SW 1271 (cell line): ENCODE data around the gene FTO.

ENCODE experiments used
- DNase-seq, 2 experiments: peaks; one replicate each; lab custom pipeline; 2025; lab: John Stamatoyannopoulos, UW

Gene FTO

DNA sequence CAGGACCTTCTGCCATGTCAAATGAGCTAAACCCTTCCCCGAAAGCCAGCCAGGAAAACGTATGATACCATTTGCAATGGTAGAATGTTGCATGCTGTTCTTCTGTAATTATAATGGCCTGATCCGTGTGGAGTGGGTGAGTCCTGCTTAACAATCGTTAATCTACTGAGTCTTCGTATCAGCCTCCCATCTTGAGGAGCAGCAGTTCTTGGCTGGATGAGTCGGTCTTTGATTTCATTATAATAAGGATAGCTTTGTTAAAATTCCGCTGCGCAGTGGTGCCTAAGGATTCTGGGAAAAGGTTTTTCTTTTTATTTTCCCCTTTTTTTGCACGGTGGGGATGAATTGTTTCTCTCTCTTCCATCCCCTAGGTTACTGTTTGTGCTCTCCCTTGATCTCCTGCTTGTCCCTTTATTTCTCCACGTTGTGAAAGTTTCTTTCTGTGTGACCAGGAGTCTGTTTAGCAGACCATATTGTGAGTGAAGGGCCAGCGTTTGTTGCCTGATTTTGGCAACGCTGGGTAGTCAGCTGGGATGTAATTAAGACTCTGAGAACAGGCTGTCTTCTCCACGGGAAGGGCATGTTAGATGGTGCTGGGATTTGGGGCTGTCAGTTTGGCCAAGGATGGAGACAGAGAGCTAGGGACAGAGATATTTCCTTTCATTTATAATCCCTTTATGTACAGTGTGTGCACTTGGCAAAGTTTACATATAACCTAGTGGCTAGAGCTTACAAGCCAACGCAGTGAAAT lies 263.0 kb downstream of the FTO start:
- DNase-seq, result no peak

DNA sequence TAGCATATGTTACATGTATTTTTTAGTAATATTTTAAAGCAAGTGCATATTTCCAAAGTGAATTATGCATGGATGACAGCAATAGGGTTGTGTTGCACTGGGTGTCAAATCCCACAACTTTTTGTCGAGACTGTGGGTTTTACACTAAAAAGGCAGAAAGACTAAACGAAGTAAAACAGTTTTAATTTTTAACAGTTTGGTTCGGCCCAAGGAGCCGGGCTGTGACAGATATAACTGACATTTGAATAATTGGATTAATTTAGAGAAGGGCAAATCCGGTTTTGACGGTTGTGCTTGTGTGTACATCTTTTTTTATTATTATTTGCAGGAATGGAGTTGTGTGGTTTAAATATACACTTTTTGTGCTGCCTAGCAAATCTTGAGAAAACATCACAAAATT lies 263.6 kb downstream of the FTO start:
- DNase-seq, result no peak

DNA sequence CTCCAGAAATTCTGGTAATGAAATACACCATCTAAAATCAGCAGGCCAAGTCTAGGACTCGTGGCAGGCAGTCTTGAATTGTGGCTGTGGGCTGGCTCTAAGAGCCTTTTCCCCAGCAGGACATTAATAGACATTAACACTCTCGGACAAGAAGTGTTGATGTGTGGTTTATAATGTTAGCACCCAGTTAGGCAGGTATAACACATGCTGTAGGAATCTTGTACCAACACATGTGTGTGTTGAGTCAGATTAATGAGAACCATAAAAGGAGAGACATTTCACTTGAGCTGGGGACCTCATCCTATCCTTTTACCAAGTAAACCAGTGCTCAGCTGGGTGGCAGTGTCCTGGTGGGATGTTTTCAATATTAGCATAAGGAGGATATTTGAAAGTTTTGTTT lies 264.5 kb downstream of the FTO start:
- DNase-seq, result no peak

DNA sequence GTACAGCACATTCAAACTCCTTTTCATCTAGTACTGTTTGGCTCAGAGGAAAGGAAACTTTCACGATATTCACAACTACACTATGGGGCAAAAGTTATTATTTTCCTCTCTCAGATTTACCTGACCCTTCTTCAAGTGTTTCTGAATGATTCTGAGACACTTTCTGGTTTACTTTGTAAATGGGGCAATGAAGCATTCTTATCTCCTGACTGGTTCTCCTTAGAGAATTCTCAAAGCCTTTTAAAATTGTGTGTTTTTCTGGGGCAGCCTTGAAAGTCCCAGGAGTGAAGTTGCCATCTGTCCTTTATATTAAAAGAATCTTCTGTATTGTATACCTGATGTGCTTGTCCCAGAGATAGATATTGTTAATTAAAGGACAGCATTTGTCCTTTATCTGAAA lies 264.9 kb downstream of the FTO start:
- DNase-seq, result no peak

- DNase-seq, result no peak
Measured at GRCh38 chr16:53971616-53972015, 267.7 kb downstream of the FTO start.

GRCh38 chr16:53973021-53973420 lies 269.1 kb downstream of the FTO start:
- DNase-seq, result no peak

DNA sequence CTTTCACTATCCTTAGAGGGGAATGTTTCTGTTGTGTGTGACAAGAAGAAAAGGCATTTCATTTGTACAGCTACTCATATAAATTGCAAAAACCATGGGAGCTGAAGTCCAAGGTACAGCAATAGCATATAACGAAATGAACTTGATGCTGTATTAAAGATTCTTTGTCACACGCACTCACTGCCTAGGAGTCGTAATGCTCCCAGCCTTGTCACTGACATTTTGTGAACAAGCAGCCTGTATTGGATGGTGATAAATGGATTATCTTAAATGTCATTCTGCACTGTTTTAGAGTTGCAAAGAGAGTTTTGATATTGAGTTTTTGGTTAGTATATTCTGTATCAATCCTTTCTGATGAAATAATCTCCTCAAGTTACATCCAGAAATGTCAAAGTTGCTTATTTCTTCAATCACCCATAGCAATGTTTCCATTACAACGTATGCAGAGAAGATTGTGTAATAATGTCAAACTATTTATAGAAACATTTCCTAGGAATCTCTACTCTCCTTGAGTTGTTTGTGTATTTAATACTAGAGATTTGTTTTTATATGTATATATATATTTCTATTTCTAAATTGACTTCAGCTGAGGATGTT lies 270.6 kb downstream of the FTO start:
- DNase-seq, result no peak

- DNase-seq, result no peak
Measured at GRCh38 chr16:53980675-53981074, 276.7 kb downstream of the FTO start.

DNA sequence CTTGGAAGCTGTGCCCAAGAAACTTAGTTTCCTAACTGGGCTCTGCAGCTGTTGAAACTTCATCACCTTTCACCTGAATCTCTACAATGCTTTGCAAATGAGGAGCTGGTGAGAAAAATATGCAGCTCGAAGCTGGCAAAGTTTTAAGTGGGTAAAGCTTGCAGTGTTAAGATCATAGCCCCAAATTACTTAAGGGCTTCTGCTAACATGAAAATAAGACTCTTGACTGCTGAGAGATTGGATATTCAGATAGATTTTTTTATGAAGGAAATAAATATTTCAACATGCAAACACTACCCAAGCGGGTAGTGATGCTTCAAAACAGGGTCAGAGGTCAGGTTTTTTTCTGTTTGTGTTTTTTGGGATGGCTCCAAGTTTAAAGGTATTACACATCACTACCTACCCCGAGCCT lies 278.7 kb downstream of the FTO start:
- DNase-seq, result no peak

- no peak for DNase-seq
Measured at GRCh38 chr16:53984936-53985335, 281.0 kb downstream of the FTO start.

GRCh38 chr16:53985861-53986260 lies 281.9 kb downstream of the FTO start:
- DNase-seq, result no peak

GRCh38 chr16:53986793-53987192 lies 282.8 kb downstream of the FTO start:
- DNase-seq, result no peak

DNA sequence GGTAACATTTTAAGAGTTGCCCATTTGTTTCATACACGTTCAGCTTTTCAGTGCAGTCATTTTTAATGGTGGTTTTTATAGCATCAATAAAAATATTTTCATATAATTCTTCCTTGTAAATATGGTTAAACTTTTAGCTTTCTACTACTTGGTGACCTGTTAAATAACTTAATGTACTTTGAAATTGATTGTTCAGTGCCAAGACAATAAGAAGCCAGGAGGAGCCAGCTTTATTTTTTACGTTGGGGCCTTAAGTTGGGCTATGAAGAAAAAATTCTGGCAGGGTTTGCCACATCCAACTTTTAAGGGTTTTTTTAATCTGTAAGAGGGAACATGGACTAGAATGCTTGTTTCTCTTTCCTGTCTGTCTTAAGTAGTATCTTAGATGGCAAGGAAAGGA lies 284.2 kb downstream of the FTO start:
- DNase-seq, result no peak

GRCh38 chr16:53989597-53989996 lies 285.6 kb downstream of the FTO start:
- no peak for DNase-seq

DNA sequence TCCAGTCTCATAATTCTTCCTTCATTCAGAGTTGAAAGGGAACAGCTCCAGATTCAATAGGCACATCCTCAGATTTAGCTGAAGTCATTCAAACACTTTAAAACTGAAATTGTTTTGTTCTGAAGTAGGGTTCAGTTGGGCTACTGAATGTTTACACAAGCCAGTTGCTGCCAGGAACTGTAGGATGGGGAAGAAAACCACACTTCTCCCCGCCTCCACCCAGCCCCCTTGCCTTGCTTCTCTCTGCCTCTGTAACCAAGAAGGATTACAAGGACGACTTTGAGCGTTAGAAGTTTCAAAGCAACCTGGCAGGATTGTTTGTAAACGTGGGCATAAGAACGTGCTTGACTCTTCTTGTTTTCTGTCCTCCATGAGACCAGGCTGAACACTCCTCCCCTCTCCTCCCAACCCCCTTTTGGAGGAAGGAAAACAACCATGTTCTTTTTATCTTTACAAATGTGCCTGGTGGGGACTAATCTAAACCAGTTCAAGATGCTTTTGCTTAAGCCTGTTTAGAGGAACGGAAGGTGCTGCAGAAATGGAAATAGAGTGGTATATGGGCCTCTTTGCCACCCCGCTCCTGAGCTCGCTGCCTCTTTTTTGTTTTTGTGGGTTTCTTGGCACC lies 287.9 kb downstream of the FTO start:
- no peak for DNase-seq

DNA sequence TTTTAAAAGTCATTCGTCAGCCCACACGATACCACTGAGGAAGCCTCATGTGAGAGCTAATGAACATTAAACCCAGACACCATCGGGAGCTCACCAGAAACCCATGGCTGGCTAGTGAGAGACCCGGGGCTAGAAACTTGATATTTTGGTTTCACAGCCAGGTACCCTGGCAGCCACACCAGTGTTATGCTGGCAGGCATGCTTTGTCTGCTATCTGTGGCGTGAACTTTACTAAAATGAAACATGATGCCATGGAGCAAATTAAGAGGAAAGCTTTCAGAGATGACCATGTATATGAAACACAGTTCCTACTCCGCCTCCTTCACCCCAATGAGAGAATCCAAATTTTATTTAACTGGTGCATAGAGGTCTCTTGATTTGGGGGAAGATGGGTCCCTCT lies 291.4 kb downstream of the FTO start:
- no peak for DNase-seq

GRCh38 chr16:53996961-53997360 lies 293.0 kb downstream of the FTO start:
- DNase-seq, result no peak

DNA sequence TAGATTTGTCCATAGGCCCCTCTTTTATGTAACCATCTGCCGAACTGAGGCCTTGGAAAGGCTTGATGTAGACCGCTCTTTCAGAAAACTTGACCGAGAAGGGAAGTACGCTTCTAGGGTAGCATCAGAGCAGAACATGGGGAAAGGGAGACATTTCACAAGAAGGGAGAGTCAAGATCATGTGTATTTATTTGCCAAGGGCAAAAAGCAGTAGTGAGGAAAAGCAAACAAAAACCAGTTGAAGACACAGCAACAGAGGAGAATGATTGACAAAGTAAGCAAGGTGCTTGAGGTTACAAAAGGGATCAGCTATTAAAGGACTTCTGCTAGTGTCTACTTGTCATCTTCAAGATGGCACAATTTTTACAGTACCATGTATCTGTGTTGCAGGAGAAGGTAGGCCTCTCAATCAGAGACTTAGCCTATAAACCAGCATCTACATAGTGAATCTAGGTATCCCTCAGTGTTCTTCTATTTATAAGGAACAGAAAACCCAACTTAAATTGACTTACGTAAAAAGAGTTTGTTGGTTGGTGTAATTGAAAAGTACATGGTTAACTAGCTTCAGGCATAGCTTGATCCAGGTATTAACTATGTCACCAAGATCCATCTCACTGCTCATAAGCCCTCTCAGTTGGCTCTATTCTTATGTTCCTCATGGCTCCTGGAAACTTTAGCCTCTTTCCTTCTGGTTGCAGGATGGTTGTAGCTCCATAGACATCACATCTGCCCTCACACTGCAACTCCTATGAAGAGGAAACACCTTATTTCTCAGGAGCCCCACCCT lies 294.3 kb downstream of the FTO start:
- DNase-seq, result no peak

DNA sequence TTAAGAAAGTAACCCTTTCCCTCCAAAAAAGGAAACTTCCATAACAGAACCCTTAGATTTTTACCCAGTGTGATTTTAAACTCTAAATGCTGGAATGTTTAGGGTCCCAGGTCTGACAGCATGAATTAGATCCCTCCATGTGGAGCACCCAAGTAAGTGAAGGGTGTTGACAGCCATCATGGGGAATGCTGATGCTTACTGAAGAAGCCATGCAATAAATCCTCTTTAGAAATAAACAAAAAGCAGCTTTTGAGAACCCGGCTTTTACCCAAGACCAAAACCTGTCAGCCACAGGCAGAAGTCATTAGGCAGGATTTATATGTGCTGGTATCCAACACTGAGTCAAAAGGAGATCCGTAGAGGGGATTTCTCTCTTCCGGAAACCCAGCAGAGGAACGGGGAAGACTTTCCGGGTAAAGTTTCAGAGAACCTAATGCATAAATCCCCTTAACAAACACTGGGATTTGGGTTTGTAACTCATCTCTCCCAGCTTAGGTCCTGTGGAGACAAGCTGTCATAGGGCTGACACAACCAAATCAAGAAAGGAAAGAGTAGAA lies 295.1 kb downstream of the FTO start:
- DNase-seq, result no peak

DNA sequence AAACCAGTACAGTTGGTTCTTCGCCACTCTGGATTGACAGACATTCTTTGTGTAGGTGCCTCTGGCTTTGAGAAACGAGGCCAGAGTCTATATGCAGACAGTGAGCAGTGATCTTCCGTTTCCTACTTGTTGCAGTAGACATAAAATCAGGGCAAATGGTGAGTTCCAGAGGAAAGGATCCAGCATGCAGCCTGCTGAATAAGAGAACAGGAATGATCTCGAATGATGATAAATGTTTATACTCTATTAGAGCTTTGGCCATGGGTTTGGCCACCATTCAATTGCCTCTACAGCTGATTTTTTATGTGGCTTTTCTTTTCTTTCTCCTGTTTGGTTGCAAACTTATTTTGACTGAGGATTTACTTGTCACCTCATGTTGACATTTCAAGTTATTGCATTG lies 295.9 kb downstream of the FTO start:
- no peak for DNase-seq

DNA sequence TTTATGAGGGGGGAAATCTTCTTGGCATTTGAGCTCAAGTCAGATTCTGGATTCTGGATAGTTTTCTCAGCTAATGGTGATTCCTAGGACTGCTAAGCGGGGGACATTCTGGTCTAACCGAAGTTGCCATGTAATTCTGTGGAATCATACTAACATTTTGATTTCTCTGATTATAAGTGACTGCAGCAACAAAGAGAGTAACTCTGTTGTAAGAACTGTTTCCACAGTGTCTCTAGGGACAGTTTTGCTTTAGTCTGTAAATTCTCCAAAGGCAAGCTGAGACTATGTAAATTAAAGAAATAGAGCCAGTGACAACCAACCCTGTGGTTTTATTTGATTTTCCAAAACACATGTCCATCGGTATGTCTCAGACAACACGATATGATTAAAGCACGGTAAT lies 296.4 kb downstream of the FTO start:
- no peak for DNase-seq

DNA sequence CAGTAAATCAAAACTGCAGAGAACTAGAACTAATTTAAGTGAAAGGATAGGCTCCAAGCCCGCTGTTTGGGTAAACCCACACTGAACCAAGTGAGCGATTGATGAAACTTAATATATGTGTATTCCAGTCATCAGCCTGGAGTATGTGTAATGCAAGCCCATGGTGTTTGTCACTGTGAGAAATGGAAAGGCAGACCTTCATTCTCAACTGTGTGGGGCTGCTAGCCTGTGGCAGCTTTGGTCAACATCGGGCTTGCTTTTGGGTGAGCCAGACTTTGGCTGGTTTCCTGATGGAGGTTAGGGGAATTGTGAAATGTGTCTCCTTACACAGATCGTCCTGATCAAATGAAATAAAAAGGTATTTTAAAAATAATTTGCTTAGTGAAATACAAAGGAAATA lies 302.7 kb downstream of the FTO start:
- DNase-seq, result no peak

- DNase-seq, result no peak
Measured at GRCh38 chr16:54007504-54007903, 303.5 kb downstream of the FTO start.
